PC-3 (cell line): ENCODE measurements around the gene ZNF345.

Source experiments
- EZH2 ChIP-seq: fragments of 300-600 bp; sonication (generic); IDR thresholded peaks from one replicate; pipeline ENCODE4 v1.6.1; 2017; ENCODE audit warnings: antibody characterized with exemption, mild to moderate bottlenecking, low read length; ENCODE audit not compliant: unreplicated experiment
- TF ChIP-seq, protein P1 (sequence below): fragments of 300-600 bp; sonication (generic); conservative IDR thresholded peaks from 2 replicates; pipeline ENCODE4 v1.5.1; 2017; ENCODE audit warnings: antibody characterized with exemption, low read depth, mild to moderate bottlenecking, low read length

DNA sequence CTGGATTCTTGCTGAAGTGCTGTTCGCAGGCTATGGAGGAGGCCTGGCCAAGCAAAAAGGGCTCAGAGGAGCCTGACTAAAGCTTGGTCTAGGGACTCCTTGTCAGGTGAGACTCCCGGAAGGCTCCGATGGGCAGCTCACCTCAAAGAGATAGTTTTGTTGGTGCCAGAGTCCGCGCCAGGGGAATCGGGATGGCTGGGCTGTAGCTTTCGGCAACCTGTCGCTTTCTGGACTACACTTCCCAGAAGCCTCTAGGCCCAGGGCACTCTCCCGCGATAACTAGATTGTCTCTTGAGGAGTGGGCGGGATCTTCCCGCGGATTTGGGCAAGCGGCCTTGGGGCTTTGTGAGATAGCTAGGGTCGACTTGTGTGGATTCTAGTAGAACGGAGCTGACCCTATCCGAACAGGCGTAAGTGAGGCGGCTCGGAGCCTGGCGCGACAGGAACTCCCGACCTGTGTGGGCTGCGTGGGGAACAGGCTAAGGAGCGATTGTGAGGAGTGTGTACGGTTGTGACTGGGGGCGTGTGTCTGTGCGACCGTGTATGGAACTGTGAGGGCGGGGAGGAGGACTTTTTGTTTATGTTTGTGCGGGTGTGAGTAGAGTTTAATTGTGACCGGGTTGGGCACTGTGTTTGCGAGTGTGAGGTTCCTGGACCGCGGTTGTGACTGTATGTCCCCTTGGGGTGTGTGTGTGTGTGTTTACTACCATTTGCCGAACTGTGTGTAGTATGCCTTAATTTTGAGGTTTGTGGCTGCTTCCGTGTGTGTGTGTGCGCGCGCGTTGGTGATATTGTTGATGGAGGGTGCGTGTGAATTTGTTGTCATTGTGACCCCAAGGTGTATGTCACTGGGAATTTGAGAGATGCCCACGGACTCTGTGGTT is at the start of gene ZNF345:
- no peak for TF ChIP-seq EZH2
- TF ChIP-seq, protein P1, sequence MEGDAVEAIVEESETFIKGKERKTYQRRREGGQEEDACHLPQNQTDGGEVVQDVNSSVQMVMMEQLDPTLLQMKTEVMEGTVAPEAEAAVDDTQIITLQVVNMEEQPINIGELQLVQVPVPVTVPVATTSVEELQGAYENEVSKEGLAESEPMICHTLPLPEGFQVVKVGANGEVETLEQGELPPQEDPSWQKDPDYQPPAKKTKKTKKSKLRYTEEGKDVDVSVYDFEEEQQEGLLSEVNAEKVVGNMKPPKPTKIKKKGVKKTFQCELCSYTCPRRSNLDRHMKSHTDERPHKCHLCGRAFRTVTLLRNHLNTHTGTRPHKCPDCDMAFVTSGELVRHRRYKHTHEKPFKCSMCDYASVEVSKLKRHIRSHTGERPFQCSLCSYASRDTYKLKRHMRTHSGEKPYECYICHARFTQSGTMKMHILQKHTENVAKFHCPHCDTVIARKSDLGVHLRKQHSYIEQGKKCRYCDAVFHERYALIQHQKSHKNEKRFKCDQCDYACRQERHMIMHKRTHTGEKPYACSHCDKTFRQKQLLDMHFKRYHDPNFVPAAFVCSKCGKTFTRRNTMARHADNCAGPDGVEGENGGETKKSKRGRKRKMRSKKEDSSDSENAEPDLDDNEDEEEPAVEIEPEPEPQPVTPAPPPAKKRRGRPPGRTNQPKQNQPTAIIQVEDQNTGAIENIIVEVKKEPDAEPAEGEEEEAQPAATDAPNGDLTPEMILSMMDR, result no peak
